Spleen (tissue), 7 donors: ENCODE results near the gene RNLS.

Experiments
- POLR2A ChIP-seq, 3 donors: fragments of 450-650 bp; IDR thresholded peaks; one replicate each; pipeline ENCODE4 v1.5.1; 2017; ENCODE audit warnings: antibody characterized with exemption in 3 of 3, mild to moderate bottlenecking in 1 of 3
- POLR2AphosphoS5 ChIP-seq, 3 donors: sonication (generic); formaldehyde crosslinking; IDR thresholded peaks; one replicate each; pipeline ENCODE4 v1.5.1; 2017; ENCODE audit warnings: antibody characterized with exemption in 3 of 3
- TF ChIP-seq, protein P1 (sequence below), 11 experiments: fragments of 200-600 bp in 7 of 11; fragments of 450-650 bp in 4 of 11; sonication (generic) in 4 of 11; IDR thresholded peaks in 8 of 11; conservative IDR thresholded peaks in 3 of 11; 1 replicate in 7 of 11; 2 replicates in 4 of 11; pipeline versions ENCODE4 v1.4.0 to v1.8.0; 2016 to 2021; ENCODE audit warnings: antibody characterized with exemption in 11 of 11, inconsistent platforms in 4 of 11, mild to moderate bottlenecking in 1 of 11
- donor health status: DM: no; HTN: no; CAD: no; lungs with moderate emphysema.
- donor health status: DM: no; HTN: no; CAD: no.
- donor health status: DM: no; HTN: no; CAD: no.

DNA sequence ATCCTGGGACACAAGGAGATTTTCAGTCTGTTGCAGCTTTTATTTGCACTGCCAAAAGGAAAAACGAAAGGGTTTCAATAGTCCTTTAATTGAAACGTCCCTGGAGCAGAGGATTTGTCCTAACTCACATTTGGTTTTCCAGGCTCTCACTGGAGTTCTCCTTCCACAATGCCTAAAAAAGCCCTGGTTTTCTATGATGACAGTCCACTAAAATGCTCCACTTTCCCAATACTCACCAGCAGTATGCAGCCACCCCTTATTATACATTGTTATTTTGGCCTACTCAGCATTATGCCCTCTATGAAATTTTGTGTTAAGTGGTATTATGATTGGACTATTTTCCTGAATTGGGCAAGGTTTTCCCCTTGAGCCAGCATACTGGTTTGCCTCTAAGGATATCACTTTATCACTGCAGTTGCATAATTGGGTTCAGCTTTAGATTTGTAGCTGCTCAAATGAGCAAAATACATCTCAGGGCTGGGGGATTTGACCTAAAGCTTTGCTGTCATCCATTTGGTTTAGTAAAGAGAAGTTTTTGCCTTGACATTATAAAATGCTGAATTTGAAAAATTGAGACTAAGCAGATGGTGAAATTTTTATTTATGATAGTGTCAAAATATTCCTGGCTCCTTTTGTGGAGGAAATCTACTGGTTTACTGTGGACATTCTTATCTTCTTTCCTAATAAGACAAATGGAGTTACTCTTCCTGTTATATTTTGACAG, 239.2 kb downstream of the RNLS start:
- no peak for TF ChIP-seq POLR2A (IDR thresholded peaks at IDR 0.05)
- TF ChIP-seq, protein P1, sequence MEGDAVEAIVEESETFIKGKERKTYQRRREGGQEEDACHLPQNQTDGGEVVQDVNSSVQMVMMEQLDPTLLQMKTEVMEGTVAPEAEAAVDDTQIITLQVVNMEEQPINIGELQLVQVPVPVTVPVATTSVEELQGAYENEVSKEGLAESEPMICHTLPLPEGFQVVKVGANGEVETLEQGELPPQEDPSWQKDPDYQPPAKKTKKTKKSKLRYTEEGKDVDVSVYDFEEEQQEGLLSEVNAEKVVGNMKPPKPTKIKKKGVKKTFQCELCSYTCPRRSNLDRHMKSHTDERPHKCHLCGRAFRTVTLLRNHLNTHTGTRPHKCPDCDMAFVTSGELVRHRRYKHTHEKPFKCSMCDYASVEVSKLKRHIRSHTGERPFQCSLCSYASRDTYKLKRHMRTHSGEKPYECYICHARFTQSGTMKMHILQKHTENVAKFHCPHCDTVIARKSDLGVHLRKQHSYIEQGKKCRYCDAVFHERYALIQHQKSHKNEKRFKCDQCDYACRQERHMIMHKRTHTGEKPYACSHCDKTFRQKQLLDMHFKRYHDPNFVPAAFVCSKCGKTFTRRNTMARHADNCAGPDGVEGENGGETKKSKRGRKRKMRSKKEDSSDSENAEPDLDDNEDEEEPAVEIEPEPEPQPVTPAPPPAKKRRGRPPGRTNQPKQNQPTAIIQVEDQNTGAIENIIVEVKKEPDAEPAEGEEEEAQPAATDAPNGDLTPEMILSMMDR (IDR thresholded peaks at IDR 0.05 in 8 of 11, conservative IDR thresholded peaks at IDR 0.05 in 3 of 11): no peak
- TF ChIP-seq POLR2AphosphoS5 (IDR thresholded peaks at IDR 0.05): no peak
